ENCODE measurements around the gene LNP1.

DNA sequence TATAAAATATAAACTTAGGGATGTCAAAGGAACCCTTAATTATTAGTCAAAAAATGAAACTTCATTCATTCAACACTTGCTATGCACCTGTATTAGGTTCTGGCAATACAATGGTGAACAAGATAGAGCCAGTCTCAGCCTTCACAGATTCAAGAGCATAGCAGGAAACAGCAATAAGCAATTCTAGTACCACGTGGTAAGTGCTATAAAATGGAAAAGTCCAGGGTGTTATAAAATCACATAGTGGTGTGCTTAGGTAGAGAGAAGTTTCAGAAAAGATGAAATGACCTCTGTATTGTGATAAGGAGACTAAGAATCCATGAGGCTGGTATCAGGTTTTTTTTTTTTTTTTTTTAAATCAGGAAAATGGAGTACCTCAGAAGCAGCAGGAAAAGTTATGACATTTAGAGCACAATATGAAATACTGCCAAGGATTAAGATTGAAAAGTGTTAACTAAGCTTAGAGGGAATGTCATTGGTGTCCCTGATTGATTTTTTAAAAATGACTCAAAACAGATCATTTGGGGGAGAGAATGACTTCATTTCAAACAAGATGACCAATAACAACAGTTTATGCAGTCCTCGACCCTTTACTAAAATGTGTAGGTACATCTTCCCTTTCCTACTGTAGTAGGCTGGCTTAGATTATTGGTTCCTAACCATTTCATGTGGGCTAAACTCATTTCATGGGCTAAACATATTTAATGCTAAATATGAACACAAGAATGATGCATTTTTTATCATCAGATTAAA, 5.5 kb upstream of the LNP1 start:
- TF ChIP-seq CTCF (IDR thresholded peaks at IDR 0.05) (no peak), POLR2A (IDR thresholded peaks at IDR 0.05) (no peak)
